Spleen (tissue), 11 donors: Measurements from ENCODE around the gene INO80D. TPM values are rescaled to one million over a fixed set of nuclear protein-coding genes. Genes with fewer than 3 reads are reported as not detected.

ENCODE experiments used
- DNase-seq: peaks from one replicate; pipeline ENCODE4 v3.0.0-alpha.2; 2020
- H3K27ac ChIP-seq, 8 donors: fragments of 200-600 bp; sonication (generic) in 7 of 8; 1 replicate in 4 of 8; 2 replicates in 4 of 8; pipeline versions ENCODE4 v1.5.0 to v1.8.0; 2016 to 2021; ENCODE audit warnings: inconsistent platforms in 4 of 8, mild to moderate bottlenecking in 4 of 8, moderate library complexity in 1 of 8
- H3K27me3 ChIP-seq, 7 donors: fragments of 200-600 bp; sonication (generic) in 6 of 7; replicated peaks in 1 of 7; 1 replicate in 4 of 7; 2 replicates in 3 of 7; pipeline versions ENCODE4 v1.5.0 to v1.8.0; 2016 to 2021; ENCODE audit warnings: inconsistent platforms in 3 of 7, mild to moderate bottlenecking in 1 of 7
- H3K36me3 ChIP-seq, 6 donors: fragments of 200-600 bp; sonication (generic) in 5 of 6; 1 replicate in 4 of 6; 2 replicates in 2 of 6; pipeline versions ENCODE4 v1.5.0 to v1.8.0; 2016 to 2021; ENCODE audit warnings: inconsistent platforms in 2 of 6
- H3K4me1 ChIP-seq, 6 donors: fragments of 200-600 bp; sonication (generic) in 5 of 6; 1 replicate in 3 of 6; 2 replicates in 3 of 6; pipeline versions ENCODE4 v1.5.0 to v1.8.0; 2016 to 2021; ENCODE audit warnings: inconsistent platforms in 3 of 6
- H3K4me3 ChIP-seq, 8 donors: fragments of 200-600 bp; sonication (generic) in 7 of 8; 1 replicate in 4 of 8; 2 replicates in 4 of 8; pipeline versions ENCODE4 v1.5.0 to v1.8.0; 2016 to 2021; ENCODE audit warnings: inconsistent platforms in 4 of 8, mild to moderate bottlenecking in 4 of 8, moderate library complexity in 2 of 8
- H3K9me3 ChIP-seq, 8 donors: fragments of 200-600 bp; sonication (generic) in 7 of 8; 1 replicate in 4 of 8; 2 replicates in 4 of 8; pipeline versions ENCODE4 v1.5.0 to v1.8.0; 2016 to 2021; ENCODE audit warnings: inconsistent platforms in 4 of 8
- CTCF ChIP-seq, 11 experiments: fragments of 200-600 bp in 7 of 11; fragments of 450-650 bp in 4 of 11; sonication (generic) in 4 of 11; IDR thresholded peaks in 8 of 11; conservative IDR thresholded peaks in 3 of 11; 1 replicate in 7 of 11; 2 replicates in 4 of 11; pipeline versions ENCODE4 v1.4.0 to v1.8.0; 2016 to 2021; ENCODE audit warnings: antibody characterized with exemption in 11 of 11, inconsistent platforms in 4 of 11, mild to moderate bottlenecking in 1 of 11
- POLR2A ChIP-seq, 3 donors: fragments of 450-650 bp; IDR thresholded peaks; one replicate each; pipeline ENCODE4 v1.5.1; 2017; ENCODE audit warnings: antibody characterized with exemption in 3 of 3, mild to moderate bottlenecking in 1 of 3
- POLR2AphosphoS5 ChIP-seq, 3 donors: sonication (generic); formaldehyde crosslinking; IDR thresholded peaks; one replicate each; pipeline ENCODE4 v1.5.1; 2017; ENCODE audit warnings: antibody characterized with exemption in 3 of 3
- WGBS, 5 donors: extraction: QIAGEN DNeasy Blood & Tissue Kit in 3 of 5; methylation state at CpG; one replicate each; pipeline versions ENCODE4 v1.1.5 to v1.1.7; 2013 to 2018; 5-methylcytosine and 5-hydroxymethylcytosine counted together
- intact Hi-C: fragments of 100-400 bp; cut with DNase I; formaldehyde crosslinking; loops from one replicate; pipeline ENCODE4 v1.15.0; 2023; ENCODE audit warnings: low total_unique reads
- polyA plus RNA-seq, 3 donors: library from polyadenylated mRNA; stranded (reverse); fragments of 200-250 nt; gene quantifications; one replicate each; pipeline ENCODE4 v1.2.1, GENCODE V29; 2013
- total RNA-seq, 7 donors: library from RNA; depleted of rRNA in 3 of 7; stranded (reverse); fragments of >200 nt in 3 of 7; fragmentation: NEBNext Ultra II Directional in 4 of 7; extraction: Animal tissue kit (Norgen Biotek cat#: 25700) in 4 of 7; gene quantifications; one replicate each; pipeline versions ENCODE4 v1.1.0 to v1.2.1, GENCODE V29; 2016 to 2021
- donor health status: healthy with polysubstance abuse.
- donor health status: DM: no; HTN: no; CAD: no; lungs with moderate emphysema.
- donor health status: DM: no; HTN: no; CAD: no.
- donor health status: Bipolar disorder and iron deficiency.
- donor health status: healthy.
- donor health status: DM: no; HTN: no; CAD: no.
- donor health status: DM: yes; HTN: yes; CAD: no.

The INO80D gene
- total and polyA plus RNA-seq, 10 donors, result 1.6 to 39.8 (median 29.1) TPM

GRCh38 chr2:206084870-206085741 is 868 bp downstream of the INO80D start:
- peak overlapping the region; percentile 95 to 99 (median 98) for H3K27ac ChIP-seq
- 0 to 4% (median 1%) methylated on average over 11 to 88 of the region's 88 CpGs for WGBS, 5 donors
- peak overlapping the region; percentile 60 to 80 (median 64) for H3K4me3 ChIP-seq
- peak; percentile 89 for DNase-seq
- peak in 1 of 3 donors; percentile 21 for TF ChIP-seq POLR2AphosphoS5 (IDR thresholded peaks at IDR 0.05)
- TF ChIP-seq POLR2A (IDR thresholded peaks at IDR 0.05), result no peak
- peaks cover 0 to 7% (median 0%) of the 10 kb centered on the region in 6 donors for H3K36me3 ChIP-seq
- no peaks in the 10 kb centered on the region for H3K27me3 ChIP-seq
- intact Hi-C loops, result loop anchor here (10.0 kb wide), 1 partner anchor 70 kb away; the partner anchor contains the start of genes EEF1B2 and NDUFS1
- H3K4me1 ChIP-seq, result peaks cover 13 to 79% (median 44%) of the 10 kb centered on the region in 6 donors
- no peaks in the 10 kb centered on the region for H3K9me3 ChIP-seq

- peak; percentile 78 for DNase-seq
- intact Hi-C loops, result loop anchor here (10.0 kb wide), 1 partner anchor 70 kb away; the partner anchor contains the start of genes EEF1B2 and NDUFS1
- Histone ChIP-seq H3K27me3 (no peaks in the 10 kb centered on the region), H3K9me3 (no peaks in the 10 kb centered on the region), H3K4me1 (peaks cover 13 to 84% (median 47%) of the 10 kb centered on the region in 6 donors), H3K4me3 (peak overlapping the region; percentile 60 to 80 (median 64)), H3K27ac (peak overlapping the region; percentile 95 to 99 (median 98)), H3K36me3 (peaks cover 0 to under 1% (median 0%) of the 10 kb centered on the region in 6 donors)
- TF ChIP-seq POLR2AphosphoS5 (IDR thresholded peaks at IDR 0.05) (peak in 2 of 3 donors; percentile 71 to 87), CTCF (IDR thresholded peaks at IDR 0.05 in 8 of 11, conservative IDR thresholded peaks at IDR 0.05 in 3 of 11) (no peak), POLR2A (IDR thresholded peaks at IDR 0.05) (peak in 1 of 3 donors; percentile 58)
- WGBS, 5 donors, result 0 to 2% (median 0%) methylated on average over 10 of the region's 10 CpGs
Observed at GRCh38 chr2:206084439-206084869, 1.5 kb downstream of the INO80D start.

GRCh38 chr2:206083602-206084438 is 2.2 kb downstream of the INO80D start:
- no peaks in the 10 kb centered on the region for H3K9me3 ChIP-seq
- peak overlapping the region; percentile 95 to 99 (median 98) for H3K27ac ChIP-seq
- H3K4me1 ChIP-seq, result peaks cover 13 to 84% (median 47%) of the 10 kb centered on the region in 6 donors
- 4 to 14% (median 12%) methylated on average over 14 of the region's 14 CpGs for WGBS, 5 donors
- TF ChIP-seq POLR2AphosphoS5 (IDR thresholded peaks at IDR 0.05), result no peak
- TF ChIP-seq POLR2A (IDR thresholded peaks at IDR 0.05), result no peak
- TF ChIP-seq CTCF (IDR thresholded peaks at IDR 0.05 in 8 of 11, conservative IDR thresholded peaks at IDR 0.05 in 3 of 11), result no peak
- peak overlapping the region; percentile 60 to 80 (median 64) for H3K4me3 ChIP-seq
- H3K36me3 ChIP-seq, result no peaks in the 10 kb centered on the region
- H3K27me3 ChIP-seq, result no peaks in the 10 kb centered on the region
- intact Hi-C loops, result loop anchor here (10.0 kb wide), 1 partner anchor 71 kb away; the partner anchor contains the start of genes EEF1B2 and NDUFS1
- no peak for DNase-seq

- WGBS, 5 donors, result 86 to 98% (median 95%) methylated on average over 4 of the region's 4 CpGs
- Histone ChIP-seq H3K36me3 (no peaks in the 10 kb centered on the region), H3K27ac (no peak overlapping the region), H3K27me3 (no peaks in the 10 kb centered on the region), H3K4me3 (no peak overlapping the region), H3K4me1 (peaks cover 11 to 84% (median 40%) of the 10 kb centered on the region in 6 donors), H3K9me3 (no peaks in the 10 kb centered on the region)
- TF ChIP-seq CTCF (IDR thresholded peaks at IDR 0.05 in 8 of 11, conservative IDR thresholded peaks at IDR 0.05 in 3 of 11) (no peak), POLR2A (IDR thresholded peaks at IDR 0.05) (no peak), POLR2AphosphoS5 (IDR thresholded peaks at IDR 0.05) (no peak)
- intact Hi-C loops, result loop anchor here (10.0 kb wide), 1 partner anchor 72 kb away; the partner anchor contains the start of genes EEF1B2 and NDUFS1
- no peak for DNase-seq
Observed at GRCh38 chr2:206082298-206082843, 3.6 kb downstream of the INO80D start.
